Liver (tissue), 3 donors: Measurements from ENCODE around the gene CRACR2A.

ENCODE experiments used
- FOXA1 ChIP-seq: IDR thresholded peaks from 2 replicates; pipeline ENCODE4 v1.6.1; 2016; ENCODE audit warnings: antibody characterized with exemption
- SP1 ChIP-seq: IDR thresholded peaks from 2 replicates; pipeline ENCODE4 v1.6.1; 2018; ENCODE audit warnings: antibody characterized with exemption, mild to moderate bottlenecking
- TAF1 ChIP-seq: conservative IDR thresholded peaks from 2 replicates; pipeline ENCODE4 v1.6.1; 2016; ENCODE audit warnings: antibody characterized with exemption, mild to moderate bottlenecking
- TF ChIP-seq, protein P1 (sequence below): fragments of 150-350 bp; IDR thresholded peaks from 2 replicates; pipeline ENCODE4 v1.5.1; 2017; ENCODE audit warnings: improper control_type of control experiment, low read depth, low read length; ENCODE audit not compliant: missing input control
- TF ChIP-seq, protein P2 (sequence below): IDR thresholded peaks from 2 replicates; pipeline ENCODE4 v1.6.1; 2016; ENCODE audit warnings: antibody characterized with exemption, mild to moderate bottlenecking
- TF ChIP-seq, protein P3 (sequence below): IDR thresholded peaks from 2 replicates; pipeline ENCODE4 v1.6.1; 2016; ENCODE audit warnings: antibody characterized with exemption
- donor health status: healthy.
- donor health status: healthy.

DNA sequence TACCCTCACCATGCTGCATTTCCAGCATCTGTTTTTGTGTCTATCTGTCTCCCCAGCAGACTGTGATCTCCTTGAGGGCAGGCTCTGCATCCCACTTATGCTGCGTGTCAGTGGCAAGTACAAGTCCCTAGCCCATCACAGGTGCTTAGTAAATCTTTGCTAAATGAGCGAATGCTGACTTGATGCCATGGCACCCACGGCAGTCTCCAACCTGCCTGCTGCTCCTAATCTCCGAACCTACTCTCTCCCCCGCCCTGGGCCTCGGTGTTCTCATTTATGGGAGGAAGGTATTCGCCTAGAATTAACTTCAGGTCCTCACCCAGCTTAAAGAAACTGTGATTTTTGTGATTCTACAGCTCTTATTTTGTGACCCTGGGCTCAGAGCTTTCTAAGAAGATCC, 152.0 kb downstream of the CRACR2A start:
- TF ChIP-seq, protein P1, sequence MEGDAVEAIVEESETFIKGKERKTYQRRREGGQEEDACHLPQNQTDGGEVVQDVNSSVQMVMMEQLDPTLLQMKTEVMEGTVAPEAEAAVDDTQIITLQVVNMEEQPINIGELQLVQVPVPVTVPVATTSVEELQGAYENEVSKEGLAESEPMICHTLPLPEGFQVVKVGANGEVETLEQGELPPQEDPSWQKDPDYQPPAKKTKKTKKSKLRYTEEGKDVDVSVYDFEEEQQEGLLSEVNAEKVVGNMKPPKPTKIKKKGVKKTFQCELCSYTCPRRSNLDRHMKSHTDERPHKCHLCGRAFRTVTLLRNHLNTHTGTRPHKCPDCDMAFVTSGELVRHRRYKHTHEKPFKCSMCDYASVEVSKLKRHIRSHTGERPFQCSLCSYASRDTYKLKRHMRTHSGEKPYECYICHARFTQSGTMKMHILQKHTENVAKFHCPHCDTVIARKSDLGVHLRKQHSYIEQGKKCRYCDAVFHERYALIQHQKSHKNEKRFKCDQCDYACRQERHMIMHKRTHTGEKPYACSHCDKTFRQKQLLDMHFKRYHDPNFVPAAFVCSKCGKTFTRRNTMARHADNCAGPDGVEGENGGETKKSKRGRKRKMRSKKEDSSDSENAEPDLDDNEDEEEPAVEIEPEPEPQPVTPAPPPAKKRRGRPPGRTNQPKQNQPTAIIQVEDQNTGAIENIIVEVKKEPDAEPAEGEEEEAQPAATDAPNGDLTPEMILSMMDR, result no peak
- TF ChIP-seq, protein P2, sequence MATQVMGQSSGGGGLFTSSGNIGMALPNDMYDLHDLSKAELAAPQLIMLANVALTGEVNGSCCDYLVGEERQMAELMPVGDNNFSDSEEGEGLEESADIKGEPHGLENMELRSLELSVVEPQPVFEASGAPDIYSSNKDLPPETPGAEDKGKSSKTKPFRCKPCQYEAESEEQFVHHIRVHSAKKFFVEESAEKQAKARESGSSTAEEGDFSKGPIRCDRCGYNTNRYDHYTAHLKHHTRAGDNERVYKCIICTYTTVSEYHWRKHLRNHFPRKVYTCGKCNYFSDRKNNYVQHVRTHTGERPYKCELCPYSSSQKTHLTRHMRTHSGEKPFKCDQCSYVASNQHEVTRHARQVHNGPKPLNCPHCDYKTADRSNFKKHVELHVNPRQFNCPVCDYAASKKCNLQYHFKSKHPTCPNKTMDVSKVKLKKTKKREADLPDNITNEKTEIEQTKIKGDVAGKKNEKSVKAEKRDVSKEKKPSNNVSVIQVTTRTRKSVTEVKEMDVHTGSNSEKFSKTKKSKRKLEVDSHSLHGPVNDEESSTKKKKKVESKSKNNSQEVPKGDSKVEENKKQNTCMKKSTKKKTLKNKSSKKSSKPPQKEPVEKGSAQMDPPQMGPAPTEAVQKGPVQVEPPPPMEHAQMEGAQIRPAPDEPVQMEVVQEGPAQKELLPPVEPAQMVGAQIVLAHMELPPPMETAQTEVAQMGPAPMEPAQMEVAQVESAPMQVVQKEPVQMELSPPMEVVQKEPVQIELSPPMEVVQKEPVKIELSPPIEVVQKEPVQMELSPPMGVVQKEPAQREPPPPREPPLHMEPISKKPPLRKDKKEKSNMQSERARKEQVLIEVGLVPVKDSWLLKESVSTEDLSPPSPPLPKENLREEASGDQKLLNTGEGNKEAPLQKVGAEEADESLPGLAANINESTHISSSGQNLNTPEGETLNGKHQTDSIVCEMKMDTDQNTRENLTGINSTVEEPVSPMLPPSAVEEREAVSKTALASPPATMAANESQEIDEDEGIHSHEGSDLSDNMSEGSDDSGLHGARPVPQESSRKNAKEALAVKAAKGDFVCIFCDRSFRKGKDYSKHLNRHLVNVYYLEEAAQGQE, result no peak
- TF ChIP-seq TAF1, result no peak
- no peak for TF ChIP-seq FOXA1
- TF ChIP-seq, protein P3, sequence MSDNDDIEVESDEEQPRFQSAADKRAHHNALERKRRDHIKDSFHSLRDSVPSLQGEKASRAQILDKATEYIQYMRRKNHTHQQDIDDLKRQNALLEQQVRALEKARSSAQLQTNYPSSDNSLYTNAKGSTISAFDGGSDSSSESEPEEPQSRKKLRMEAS, result no peak
- TF ChIP-seq SP1, result no peak
